ENCODE measurements around the gene BRSK2.

DNA sequence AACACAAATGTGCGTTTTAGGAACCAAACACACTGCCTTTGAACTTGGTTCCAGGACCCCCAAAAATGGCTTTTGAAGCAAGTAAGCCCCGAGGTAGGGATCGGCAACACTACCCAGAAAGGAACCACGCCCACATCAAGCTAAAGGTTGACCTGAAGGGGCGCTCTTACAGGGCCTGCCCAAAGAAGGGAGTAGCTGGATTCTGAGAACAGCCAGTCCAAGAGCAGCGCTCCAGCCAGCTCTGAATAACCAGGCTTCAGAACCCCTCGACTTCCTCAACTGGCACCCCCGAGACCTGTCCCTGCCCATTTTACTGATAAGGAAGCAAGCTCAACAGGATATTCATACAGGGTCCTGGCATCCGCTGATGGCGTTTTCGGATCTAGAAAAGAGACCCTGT, 115.7 kb downstream of the BRSK2 start:
- TF ChIP-seq ISL1 (CRISPR knock-in tag; IDR thresholded peaks at IDR 0.05), result no peak
- TF ChIP-seq TCF4 (CRISPR knock-in tag; IDR thresholded peaks at IDR 0.05; ENCODE audit: borderline replicate concordance), result no peak

Data from SK-N-SH treated with all-trans-retinoic acid at 6 μM for 48 hours (cell line).